ENCODE data around the gene SMARCC2. TPM values are rescaled to one million over a fixed set of nuclear protein-coding genes. Genes with fewer than 3 reads are reported as not detected.
"Not testable (repeated sequence)": the region's sequence is repeated elsewhere in the genome, so short reads cannot be mapped to it uniquely, and the experiment has no call there.

The SMARCC2 gene
- total and polyA plus RNA-seq, 4 donors: 66.2 to 143 (median 123) TPM

DNA sequence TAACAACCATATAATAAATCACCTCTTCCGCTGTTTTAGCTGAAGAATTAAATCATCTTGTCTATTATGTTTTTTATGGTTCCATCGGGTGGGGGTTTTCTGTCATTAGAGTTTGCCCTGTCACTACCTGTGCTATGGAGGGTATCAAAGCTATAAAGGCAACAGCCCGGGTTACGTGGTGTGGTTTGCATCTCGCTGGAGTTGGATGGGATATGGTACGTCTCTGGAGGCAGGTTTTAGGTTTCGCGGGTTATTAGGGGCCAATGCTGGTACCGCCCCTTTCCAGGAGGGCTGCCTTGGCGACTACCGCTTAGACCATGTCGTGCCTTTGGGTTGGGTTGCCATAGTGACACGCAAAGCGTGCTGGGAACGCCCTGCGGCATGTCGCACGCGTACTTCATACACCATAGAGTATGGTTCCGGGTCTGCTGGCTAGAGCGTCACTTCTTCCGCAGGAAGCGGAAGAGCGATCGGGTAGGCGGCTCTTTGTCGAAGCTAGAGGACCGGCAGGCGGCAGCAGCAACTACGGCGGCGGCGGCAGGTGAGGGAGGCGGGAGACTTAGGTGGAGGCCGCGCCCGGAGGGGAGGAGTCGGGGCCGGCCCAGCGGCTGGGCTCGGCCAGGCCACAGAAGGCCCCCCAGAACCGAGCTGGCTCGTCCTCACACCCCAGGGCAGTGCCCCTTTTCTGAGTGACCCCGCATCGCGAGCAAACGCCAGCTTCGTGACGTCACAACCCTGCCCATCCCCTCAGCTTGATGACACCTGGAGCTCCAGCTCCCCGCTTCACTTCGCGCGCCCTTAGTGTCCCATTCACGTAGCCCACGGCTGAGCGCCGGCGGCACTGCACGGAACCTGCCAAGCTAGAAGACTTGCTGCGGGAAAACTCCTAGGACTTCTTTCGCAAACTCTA is 71.2 kb downstream of the SMARCC2 start, which contains the start of gene ZC3H10:
Gene ZC3H10 (plus strand): TSS at position 489 of the 910 bp plus-strand sequence. CDS start 2,297 bp downstream, outside the sequence.
- Histone ChIP-seq H3K4me3 (ENCODE audit: low read depth, low read length) (peak within 1 kb of the TSS; percentile 100), H3K4me1 (ENCODE audit: control insufficient read depth, insufficient read depth, low read length) (peaks cover 20% of the 10 kb centered on the region), H3K9me3 (ENCODE audit: control insufficient read depth, insufficient read depth, low read length) (no peaks in the 10 kb centered on the region), H3K36me3 (ENCODE audit: control insufficient read depth, insufficient read depth, low read length) (peaks cover 22% of the 10 kb centered on the region), H3K27ac (ENCODE audit: low read depth, low read length) (peak within 1 kb of the TSS; percentile 98), H3K27me3 (ENCODE audit: control insufficient read depth, insufficient read depth, low read length) (no peaks in the 10 kb centered on the region)
- WGBS (ENCODE audit: insufficient coverage): 0% methylated on average over 58 of the region's 61 CpGs
- peak; percentile 90 to 99 (median 96) for DNase-seq (ENCODE audit: low read depth in 4 of 6, low spot score in 6 of 6)

DNA sequence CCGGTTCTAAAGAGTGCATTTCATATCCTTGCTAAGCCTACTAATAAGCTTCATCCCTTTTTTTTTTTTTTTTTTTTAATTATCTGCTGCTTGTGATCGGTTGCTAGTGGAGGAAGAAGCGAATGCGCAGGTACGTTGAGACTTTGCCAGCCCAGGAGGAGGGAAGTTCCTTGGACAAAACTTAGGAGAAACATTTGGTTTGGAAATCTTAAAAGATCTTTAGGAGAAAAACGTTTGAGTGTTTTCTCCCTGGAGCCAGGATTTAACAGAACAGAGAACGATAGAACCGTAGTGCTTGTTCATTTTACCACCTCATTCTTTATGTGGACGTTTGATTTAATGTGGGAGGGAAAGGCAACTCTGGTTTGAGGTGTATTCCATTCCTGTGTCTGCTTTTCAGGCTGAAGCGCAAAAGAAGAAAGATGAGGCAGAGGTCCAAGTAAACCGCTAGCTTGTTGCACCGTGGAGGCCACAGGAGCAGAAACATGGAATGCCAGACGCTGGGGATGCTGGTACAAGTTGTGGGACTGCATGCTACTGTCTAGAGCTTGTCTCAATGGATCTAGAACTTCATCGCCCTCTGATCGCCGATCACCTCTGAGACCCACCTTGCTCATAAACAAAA is 72.1 kb downstream of the SMARCC2 start:
- not testable (repeated sequence) for H3K27me3 ChIP-seq (ENCODE audit: control insufficient read depth, insufficient read depth, low read length); DNase-seq (ENCODE audit: low read depth in 4 of 6, low spot score in 6 of 6); H3K9me3 ChIP-seq (ENCODE audit: control insufficient read depth, insufficient read depth, low read length)
- H3K4me1 ChIP-seq (ENCODE audit: control insufficient read depth, insufficient read depth, low read length): peaks cover 20% of the 10 kb centered on the region
- WGBS (ENCODE audit: insufficient coverage): 0% methylated on average over 1 of the region's 16 CpGs
- peaks cover 28% of the 10 kb centered on the region for H3K36me3 ChIP-seq (ENCODE audit: control insufficient read depth, insufficient read depth, low read length)
- peak overlapping the region; percentile 98 for H3K27ac ChIP-seq (ENCODE audit: low read depth, low read length)
- H3K4me3 ChIP-seq (ENCODE audit: low read depth, low read length): peak overlapping the region; percentile 100

DNA sequence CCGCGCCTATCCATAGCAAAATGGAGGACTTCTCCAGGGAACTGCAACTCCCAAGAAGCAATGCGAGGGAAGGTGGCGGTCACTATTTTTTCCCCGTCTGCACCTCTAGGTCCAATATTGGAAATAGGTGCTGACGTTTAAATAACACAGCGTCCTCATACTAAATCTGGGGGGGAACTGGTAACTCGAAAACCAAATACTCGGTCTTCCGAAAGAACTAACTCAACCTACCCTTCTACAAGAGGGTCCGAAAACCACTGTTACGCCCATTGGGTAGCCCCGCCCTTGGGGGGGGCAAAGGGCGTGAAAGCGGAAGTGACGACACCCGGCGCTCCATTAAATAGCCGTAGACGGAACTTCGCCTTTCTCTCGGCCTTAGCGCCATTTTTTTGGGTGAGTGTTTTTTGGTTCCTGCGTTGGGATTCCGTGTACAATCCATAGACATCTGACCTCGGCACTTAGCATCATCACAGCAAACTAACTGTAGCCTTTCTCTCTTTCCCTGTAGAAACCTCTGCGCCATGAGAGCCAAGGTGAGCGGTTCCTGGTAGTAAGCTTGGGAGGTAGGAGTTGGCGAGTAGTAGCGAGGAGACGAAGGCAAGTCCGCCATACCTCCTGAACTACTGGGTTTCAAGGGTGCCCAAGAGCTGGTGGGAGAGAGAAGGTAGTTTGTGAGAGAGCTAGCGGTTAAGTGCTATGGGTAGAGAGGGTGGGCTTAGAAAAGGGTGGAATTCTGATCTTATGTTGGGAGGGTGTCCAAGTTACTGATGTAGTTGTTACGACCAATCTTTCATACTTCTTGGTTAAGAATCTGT is 72.8 kb downstream of the SMARCC2 start, which contains the start of gene RPL41:
Gene RPL41 (plus strand): TSS at position 367 of the 815 bp plus-strand sequence.
- H3K4me1 ChIP-seq (ENCODE audit: control insufficient read depth, insufficient read depth, low read length): peaks cover 20% of the 10 kb centered on the region
- WGBS (ENCODE audit: insufficient coverage): 0% methylated on average over 22 of the region's 34 CpGs
- no peaks in the 10 kb centered on the region for H3K9me3 ChIP-seq (ENCODE audit: control insufficient read depth, insufficient read depth, low read length)
- peak within 1 kb of the TSS; percentile 98 for H3K27ac ChIP-seq (ENCODE audit: low read depth, low read length)
- H3K27me3 ChIP-seq (ENCODE audit: control insufficient read depth, insufficient read depth, low read length): no peaks in the 10 kb centered on the region
- peak within 1 kb of the TSS; percentile 100 for H3K4me3 ChIP-seq (ENCODE audit: low read depth, low read length)
- DNase-seq (ENCODE audit: low read depth in 4 of 6, low spot score in 6 of 6): peak; percentile 95 to 100 (median 98)
- peaks cover 28% of the 10 kb centered on the region for H3K36me3 ChIP-seq (ENCODE audit: control insufficient read depth, insufficient read depth, low read length)

DNA sequence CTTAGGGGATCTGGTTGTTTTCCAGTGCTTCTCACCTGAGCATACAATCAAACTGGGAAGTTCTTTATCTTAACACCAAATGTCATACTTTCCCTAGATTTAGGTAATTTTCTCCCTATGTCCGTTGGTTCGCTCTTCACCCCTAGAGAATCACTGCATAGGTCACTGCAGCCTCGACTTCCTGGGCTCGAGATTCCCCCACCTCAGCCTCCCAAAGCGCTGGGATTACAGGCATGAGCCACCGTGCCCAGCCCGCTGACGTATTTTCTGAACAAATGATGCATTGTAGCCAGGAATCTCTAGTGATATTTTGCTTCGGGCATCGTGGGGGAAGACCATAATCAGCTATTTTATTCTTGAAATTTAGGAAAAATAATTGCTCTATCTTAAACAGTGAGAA is 74.0 kb downstream of the SMARCC2 start:
- peak overlapping the region; percentile 100 for H3K4me3 ChIP-seq (ENCODE audit: low read depth, low read length)
- H3K4me1 ChIP-seq (ENCODE audit: control insufficient read depth, insufficient read depth, low read length): peaks cover 20% of the 10 kb centered on the region
- WGBS (ENCODE audit: insufficient coverage): 24% methylated on average over 3 of the region's 10 CpGs
- H3K27ac ChIP-seq (ENCODE audit: low read depth, low read length): peak overlapping the region; percentile 98
- H3K27me3 ChIP-seq (ENCODE audit: control insufficient read depth, insufficient read depth, low read length): no peaks in the 10 kb centered on the region
- peak in 2 of 6 donors; percentile 30 to 36 for DNase-seq (ENCODE audit: low read depth in 4 of 6, low spot score in 6 of 6)
- H3K9me3 ChIP-seq (ENCODE audit: control insufficient read depth, insufficient read depth, low read length): no peaks in the 10 kb centered on the region
- peaks cover 27% of the 10 kb centered on the region for H3K36me3 ChIP-seq (ENCODE audit: control insufficient read depth, insufficient read depth, low read length)

DNA sequence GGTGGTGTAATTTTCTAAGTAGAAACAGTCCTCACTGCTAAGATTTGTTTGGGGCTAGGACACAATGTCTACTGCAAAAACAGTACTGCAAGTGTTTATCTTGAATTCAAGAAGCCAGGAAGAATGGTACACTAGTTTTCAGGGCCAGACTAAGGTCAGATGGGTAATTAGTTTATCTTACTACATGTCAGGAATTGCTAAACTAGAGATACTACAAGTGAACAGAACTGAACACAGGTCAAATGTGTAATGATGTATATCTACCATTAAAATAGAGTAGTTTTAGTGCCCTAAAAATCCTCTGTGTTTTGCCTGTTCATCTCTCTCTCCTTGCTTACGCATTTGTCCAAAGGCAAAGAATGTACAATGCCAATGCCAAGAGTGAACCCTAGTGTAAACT is 75.2 kb downstream of the SMARCC2 start:
- DNase-seq (ENCODE audit: low read depth in 4 of 6, low spot score in 6 of 6): no peak
- peaks cover 16% of the 10 kb centered on the region for H3K4me1 ChIP-seq (ENCODE audit: control insufficient read depth, insufficient read depth, low read length)

More for the DNA sequence above, 75.2 kb downstream of the SMARCC2 start:
- H3K9me3 ChIP-seq (ENCODE audit: control insufficient read depth, insufficient read depth, low read length): no peaks in the 10 kb centered on the region
- WGBS (ENCODE audit: insufficient coverage): no CpG with 5 or more reads among the region's 1 CpG
- H3K36me3 ChIP-seq (ENCODE audit: control insufficient read depth, insufficient read depth, low read length): peaks cover 34% of the 10 kb centered on the region
- H3K4me3 ChIP-seq (ENCODE audit: low read depth, low read length): no peak overlapping the region
- no peaks in the 10 kb centered on the region for H3K27me3 ChIP-seq (ENCODE audit: control insufficient read depth, insufficient read depth, low read length)
- H3K27ac ChIP-seq (ENCODE audit: low read depth, low read length): no peak overlapping the region

Other genes starting within 250 kb of the SMARCC2 start
- gene PMEL, start 223.4 kb downstream of the SMARCC2 start, total RNA-seq: 1 to 10 TPM in 1 of 2 donors, under 1 TPM in 1; 0.79 to 8.8 TPM
- 1 to 10 TPM in 1 of 2 donors, under 1 TPM in 1; 0.70 to 1.5 TPM for gene PMEL, start 223.4 kb downstream of the SMARCC2 start, polyA plus RNA-seq (ENCODE audit: insufficient read length in 2 of 2)
- 10 to 100 TPM; 14.5 to 54.4 TPM for gene CDK2, start 222.7 kb downstream of the SMARCC2 start, total RNA-seq
- 10 to 100 TPM; 25.5 to 32.0 TPM for gene CDK2, start 222.7 kb downstream of the SMARCC2 start, polyA plus RNA-seq (ENCODE audit: insufficient read length in 2 of 2)
- gene RAB5B, start 215.4 kb downstream of the SMARCC2 start, total RNA-seq: 10 to 100 TPM; 77.5 to 93.7 TPM
- gene RAB5B, start 215.4 kb downstream of the SMARCC2 start, polyA plus RNA-seq (ENCODE audit: insufficient read length in 2 of 2): 100 to 1,000 TPM; 153 to 160 TPM
- 10 to 100 TPM; 17.7 to 46.1 TPM for gene SUOX, start 192.2 kb downstream of the SMARCC2 start, total RNA-seq
- 10 to 100 TPM; 36.7 to 45.6 TPM for gene SUOX, start 192.2 kb downstream of the SMARCC2 start, polyA plus RNA-seq (ENCODE audit: insufficient read length in 2 of 2)
- gene IKZF4, start 168.4 kb downstream of the SMARCC2 start, total RNA-seq: 1 to 10 TPM; 3.4 to 5.2 TPM
- gene IKZF4, start 168.4 kb downstream of the SMARCC2 start, polyA plus RNA-seq (ENCODE audit: insufficient read length in 2 of 2): 10 to 100 TPM; 16.8 to 25.2 TPM
- 100 to 1,000 TPM in 1 of 2 donors, 10 to 100 TPM in 1; 97.6 to 270 TPM for gene RPS26, start 147.6 kb downstream of the SMARCC2 start, total RNA-seq
- gene RPS26, start 147.6 kb downstream of the SMARCC2 start, polyA plus RNA-seq (ENCODE audit: insufficient read length in 2 of 2): 100 to 1,000 TPM; 118 to 209 TPM
- gene ERBB3, start 109.3 kb downstream of the SMARCC2 start, total RNA-seq: 10 to 100 TPM; 41.1 to 73.9 TPM
- 10 to 100 TPM; 70.1 to 95.1 TPM for gene ERBB3, start 109.3 kb downstream of the SMARCC2 start, polyA plus RNA-seq (ENCODE audit: insufficient read length in 2 of 2)
- 100 to 1,000 TPM in 1 of 2 donors, 10 to 100 TPM in 1; 63.6 to 106 TPM for gene PA2G4, start 84.9 kb downstream of the SMARCC2 start, total RNA-seq
- 100 to 1,000 TPM; 123 to 126 TPM for gene PA2G4, start 84.9 kb downstream of the SMARCC2 start, polyA plus RNA-seq (ENCODE audit: insufficient read length in 2 of 2)
- gene RPL41, start 72.8 kb downstream of the SMARCC2 start, total RNA-seq: 1,000 to 10,000 TPM in 1 of 2 donors, 100 to 1,000 TPM in 1; 970 to 5,681 TPM
- 1,000 to 10,000 TPM; 2,766 to 3,172 TPM for gene RPL41, start 72.8 kb downstream of the SMARCC2 start, polyA plus RNA-seq (ENCODE audit: insufficient read length in 2 of 2)
- gene ZC3H10, start 71.2 kb downstream of the SMARCC2 start, total RNA-seq: 1 to 10 TPM; 5.2 to 7.1 TPM
- gene ZC3H10, start 71.2 kb downstream of the SMARCC2 start, polyA plus RNA-seq (ENCODE audit: insufficient read length in 2 of 2): 1 to 10 TPM; 4.1 to 6.0 TPM
- 10 to 100 TPM; 72.6 to 76.6 TPM for gene ESYT1, start 61.2 kb downstream of the SMARCC2 start, total RNA-seq
- 10 to 100 TPM; 42.6 to 49.7 TPM for gene ESYT1, start 61.2 kb downstream of the SMARCC2 start, polyA plus RNA-seq (ENCODE audit: insufficient read length in 2 of 2)
- 100 to 1,000 TPM in 1 of 2 donors, 10 to 100 TPM in 1; 69.4 to 199 TPM for gene MYL6B, start 36.9 kb downstream of the SMARCC2 start, total RNA-seq
- gene MYL6B, start 36.9 kb downstream of the SMARCC2 start, polyA plus RNA-seq (ENCODE audit: insufficient read length in 2 of 2): 100 to 1,000 TPM; 276 to 287 TPM
- 1,000 to 10,000 TPM in 1 of 2 donors, 100 to 1,000 TPM in 1; 887 to 2,396 TPM for gene MYL6, start 31.1 kb downstream of the SMARCC2 start, total RNA-seq
- gene MYL6, start 31.1 kb downstream of the SMARCC2 start, polyA plus RNA-seq (ENCODE audit: insufficient read length in 2 of 2): 1,000 to 10,000 TPM; 1,367 to 1,524 TPM
- 10 to 100 TPM; 58.0 to 75.1 TPM for gene RNF41, start 32.4 kb upstream of the SMARCC2 start, total RNA-seq
- 10 to 100 TPM; 51.5 to 56.7 TPM for gene RNF41, start 32.4 kb upstream of the SMARCC2 start, polyA plus RNA-seq (ENCODE audit: insufficient read length in 2 of 2)
- gene NABP2, start 34.9 kb upstream of the SMARCC2 start, total RNA-seq: 10 to 100 TPM; 20.8 to 45.5 TPM
- 10 to 100 TPM; 46.3 to 48.3 TPM for gene NABP2, start 34.9 kb upstream of the SMARCC2 start, polyA plus RNA-seq (ENCODE audit: insufficient read length in 2 of 2)
- under 1 TPM in 1 of 2 donors, not detected in 1; 0.66 TPM for gene SLC39A5, start 40.6 kb upstream of the SMARCC2 start, total RNA-seq
- gene SLC39A5, start 40.6 kb upstream of the SMARCC2 start, polyA plus RNA-seq (ENCODE audit: insufficient read length in 2 of 2): 1 to 10 TPM in 1 of 2 donors, under 1 TPM in 1; 0.60 to 1.9 TPM
- gene ANKRD52, start 68.9 kb upstream of the SMARCC2 start, total RNA-seq: 10 to 100 TPM; 20.9 to 23.2 TPM
- gene ANKRD52, start 68.9 kb upstream of the SMARCC2 start, polyA plus RNA-seq (ENCODE audit: insufficient read length in 2 of 2): 10 to 100 TPM; 42.7 to 54.7 TPM
- gene COQ10A, start 77.5 kb upstream of the SMARCC2 start, total RNA-seq: 10 to 100 TPM; 13.4 to 19.0 TPM
- gene COQ10A, start 77.5 kb upstream of the SMARCC2 start, polyA plus RNA-seq (ENCODE audit: insufficient read length in 2 of 2): 10 to 100 TPM; 24.9 to 29.9 TPM
- gene CS, start 110.8 kb upstream of the SMARCC2 start, total RNA-seq: 100 to 1,000 TPM in 1 of 2 donors, 10 to 100 TPM in 1; 79.6 to 179 TPM
- 100 to 1,000 TPM; 196 to 202 TPM for gene CS, start 110.8 kb upstream of the SMARCC2 start, polyA plus RNA-seq (ENCODE audit: insufficient read length in 2 of 2)
- 100 to 1,000 TPM in 1 of 2 donors, 10 to 100 TPM in 1; 46.7 to 163 TPM for gene CNPY2, start 126.5 kb upstream of the SMARCC2 start, total RNA-seq
- 100 to 1,000 TPM; 144 to 145 TPM for gene CNPY2, start 126.5 kb upstream of the SMARCC2 start, polyA plus RNA-seq (ENCODE audit: insufficient read length in 2 of 2)
- 10 to 100 TPM; 41.0 to 74.1 TPM for gene PAN2, start 144.5 kb upstream of the SMARCC2 start, total RNA-seq
- gene PAN2, start 144.5 kb upstream of the SMARCC2 start, polyA plus RNA-seq (ENCODE audit: insufficient read length in 2 of 2): 10 to 100 TPM; 55.0 to 74.9 TPM
- gene IL23A, start 149.4 kb upstream of the SMARCC2 start, total RNA-seq: under 1 TPM in 1 of 2 donors, not detected in 1; 0.22 TPM
- under 1 TPM; 0.46 to 0.80 TPM for gene IL23A, start 149.4 kb upstream of the SMARCC2 start, polyA plus RNA-seq (ENCODE audit: insufficient read length in 2 of 2)
- gene STAT2, start 170.6 kb upstream of the SMARCC2 start, total RNA-seq: 100 to 1,000 TPM; 120 to 145 TPM
- gene STAT2, start 170.6 kb upstream of the SMARCC2 start, polyA plus RNA-seq (ENCODE audit: insufficient read length in 2 of 2): 100 to 1,000 TPM in 1 of 2 donors, 10 to 100 TPM in 1; 72.4 to 120 TPM
- not detected for gene APOF, start 173.4 kb upstream of the SMARCC2 start, total RNA-seq
- gene APOF, start 173.4 kb upstream of the SMARCC2 start, polyA plus RNA-seq (ENCODE audit: insufficient read length in 2 of 2): under 1 TPM in 1 of 2 donors, not detected in 1; 0.12 TPM